Measurements from ENCODE around the gene MEX3D.

DNA sequence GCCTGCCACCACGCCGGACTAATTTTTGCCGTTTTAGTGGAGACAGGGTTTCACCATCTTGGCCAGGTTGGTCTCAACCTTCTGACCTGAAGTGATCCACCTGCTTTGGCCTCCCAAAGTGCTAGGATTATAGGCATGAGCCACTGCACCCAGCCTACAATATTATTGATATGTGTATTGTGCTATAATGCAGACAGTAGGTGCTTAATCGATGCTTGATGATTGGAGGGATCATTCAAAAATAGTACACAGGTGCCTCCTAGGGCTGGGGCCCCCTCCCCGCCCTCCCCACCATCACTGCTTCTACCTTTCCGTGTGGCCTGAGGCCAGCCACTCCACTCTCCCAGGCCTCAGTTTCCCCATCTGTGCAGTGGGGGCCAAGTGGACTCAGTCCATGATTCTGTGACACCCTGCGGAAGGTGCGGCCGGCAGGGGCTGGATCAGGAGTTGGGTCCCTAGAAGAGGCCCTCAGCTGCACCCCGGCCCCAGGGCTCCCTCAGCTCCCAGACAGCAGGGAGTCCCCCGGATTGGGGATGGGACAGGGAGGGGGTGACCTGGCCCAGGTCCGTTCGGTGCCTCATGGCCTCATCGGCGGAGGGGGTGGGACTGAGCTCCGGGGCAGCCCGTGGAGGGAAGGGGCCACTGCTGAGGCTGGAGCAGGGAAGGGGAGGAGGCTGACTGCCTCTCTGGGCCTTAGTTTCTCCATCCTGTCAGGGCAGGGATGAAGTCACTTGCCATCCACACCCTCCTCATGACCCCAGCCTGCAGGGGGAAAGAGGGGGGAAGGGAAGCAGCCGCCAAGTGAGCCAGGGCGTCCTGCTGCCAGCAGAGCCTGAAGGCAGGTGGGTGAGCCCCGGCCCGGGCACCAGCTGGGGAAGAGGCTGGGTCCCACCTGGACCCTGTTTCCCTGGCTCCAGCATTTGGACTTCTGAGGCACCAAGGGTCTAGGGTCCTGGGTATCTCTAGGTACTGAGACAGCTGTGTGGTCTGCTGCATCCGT is 56.5 kb downstream of the MEX3D start:
- no peak for TF ChIP-seq CTCF (conservative IDR thresholded peaks at IDR 0.05 in 1 of 2, IDR thresholded peaks at IDR 0.05 in 1 of 2; ENCODE audit: low read depth in 1 of 2, low read length in 2 of 2)
- TF ChIP-seq EZH2 (IDR thresholded peaks at IDR 0.05; ENCODE audit: low read length, missing control alignments): no peak

Data from fibroblast of lung (primary cell).